GM12892 (cell line): ENCODE results near the gene LST1.

Experiments
- POLR2A ChIP-seq: IDR thresholded peaks from 2 replicates; pipeline ENCODE4 v1.6.1; 2011; ENCODE audit warnings: low read depth, low read length, control low read depth
- TAF1 ChIP-seq: IDR thresholded peaks from 2 replicates; pipeline ENCODE4 v1.6.1; 2011; ENCODE audit warnings: low read depth, mild to moderate bottlenecking, control low read depth, low read length, borderline replicate concordance

DNA sequence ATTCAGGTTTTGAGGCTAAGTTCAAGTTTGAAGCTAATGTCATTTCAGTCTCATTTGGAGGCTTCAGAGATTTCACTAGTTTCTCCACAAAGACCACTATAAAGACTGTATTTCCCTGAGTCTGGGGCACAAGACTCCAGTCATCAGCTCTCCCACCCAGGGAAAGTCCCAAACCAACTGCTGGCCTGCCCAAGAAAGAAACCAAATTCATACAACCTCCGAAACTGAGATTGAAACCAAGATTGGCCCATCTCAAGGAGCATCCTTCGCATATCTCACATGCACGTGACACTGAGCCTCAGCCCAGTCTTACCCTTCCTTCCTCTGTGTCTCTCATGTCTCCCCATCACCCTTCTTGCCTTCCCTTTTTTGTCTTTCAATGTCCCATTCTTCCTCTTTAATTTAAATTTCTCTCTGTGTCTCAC is 17.5 kb upstream of the LST1 start:
- no peak; the same call in 1 of the 2 replicates for TF ChIP-seq POLR2A
- TF ChIP-seq TAF1, result no peak
